ENCODE measurements around the gene PRSS16. TPM values are rescaled to one million over a fixed set of nuclear protein-coding genes. Genes with fewer than 3 reads are reported as not detected.
"Not testable (repeated sequence)": the region's sequence is repeated elsewhere in the genome, so short reads cannot be mapped to it uniquely, and the experiment has no call there.

Gene PRSS16
- total RNA-seq, result 1 to 10 TPM; 1.8 to 2.6 TPM

GRCh38 chr6:27247133-27247836 lies at the start of gene PRSS16:
Gene PRSS16, plus strand, starts transcription at chr6:27247701. Its CDS starts 37 bp downstream, at chr6:27247738.
- peaks cover 25% of the 10 kb centered on the region for H3K27me3 Mint-ChIP-seq
- no peaks in the 10 kb centered on the region for H3K9me3 Mint-ChIP-seq
- no peak within 1 kb of the TSS for H3K4me3 Mint-ChIP-seq
- no peak within 1 kb of the TSS for H3K27ac Mint-ChIP-seq
- H3K36me3 Mint-ChIP-seq (ENCODE audit: low read depth), result no peaks in the 10 kb centered on the region
- no peaks in the 10 kb centered on the region for H3K4me1 Mint-ChIP-seq
- no peak for ATAC-seq (replicated peaks)

- ATAC-seq (replicated peaks), result peak; percentile 46
- Mint-ChIP-seq H3K4me3 (peak overlapping the region; percentile 67), H3K27me3 (peaks cover 37% of the 10 kb centered on the region), H3K4me1 (peaks cover 5% of the 10 kb centered on the region), H3K36me3 (ENCODE audit: low read depth) (no peaks in the 10 kb centered on the region), H3K9me3 (no peaks in the 10 kb centered on the region), H3K27ac (no peak overlapping the region)
Observed at GRCh38 chr6:27205375-27206278, 41.9 kb upstream of the PRSS16 start.

GRCh38 chr6:27206806-27207205 lies 40.7 kb upstream of the PRSS16 start:
- H3K9me3 Mint-ChIP-seq, result no peaks in the 10 kb centered on the region
- peaks cover 40% of the 10 kb centered on the region for H3K27me3 Mint-ChIP-seq
- no peaks in the 10 kb centered on the region for H3K36me3 Mint-ChIP-seq (ENCODE audit: low read depth)
- H3K4me1 Mint-ChIP-seq, result peaks cover 5% of the 10 kb centered on the region
- ATAC-seq (replicated peaks), result peak; percentile 53
- no peak overlapping the region for H3K27ac Mint-ChIP-seq
- H3K4me3 Mint-ChIP-seq, result peak overlapping the region; percentile 67

- H3K27ac Mint-ChIP-seq, result no peak overlapping the region
- H3K27me3 Mint-ChIP-seq, result peaks cover 38% of the 10 kb centered on the region
- H3K36me3 Mint-ChIP-seq (ENCODE audit: low read depth), result no peaks in the 10 kb centered on the region
- no peak for ATAC-seq (replicated peaks)
- no peaks in the 10 kb centered on the region for H3K9me3 Mint-ChIP-seq
- H3K4me3 Mint-ChIP-seq, result no peak overlapping the region
- H3K4me1 Mint-ChIP-seq, result peaks cover 5% of the 10 kb centered on the region
Observed at GRCh38 chr6:27208042-27208441, 39.5 kb upstream of the PRSS16 start.

GRCh38 chr6:27209196-27209595 lies 38.3 kb upstream of the PRSS16 start:
- Mint-ChIP-seq H3K4me1 (peaks cover 5% of the 10 kb centered on the region), H3K36me3 (ENCODE audit: low read depth) (no peaks in the 10 kb centered on the region), H3K27ac (no peak overlapping the region), H3K4me3 (no peak overlapping the region), H3K9me3 (no peaks in the 10 kb centered on the region), H3K27me3 (peaks cover 34% of the 10 kb centered on the region)
- no peak for ATAC-seq (replicated peaks)

- Mint-ChIP-seq H3K9me3 (no peaks in the 10 kb centered on the region), H3K36me3 (ENCODE audit: low read depth) (no peaks in the 10 kb centered on the region), H3K4me1 (peaks cover 5% of the 10 kb centered on the region), H3K4me3 (no peak overlapping the region), H3K27ac (no peak overlapping the region), H3K27me3 (peaks cover 33% of the 10 kb centered on the region)
- no peak for ATAC-seq (replicated peaks)
Observed at GRCh38 chr6:27209659-27210269, 37.7 kb upstream of the PRSS16 start.

GRCh38 chr6:27213091-27213517 lies 34.4 kb upstream of the PRSS16 start:
- not testable (repeated sequence) for H3K4me3 Mint-ChIP-seq; H3K4me1 Mint-ChIP-seq; H3K9me3 Mint-ChIP-seq; H3K36me3 Mint-ChIP-seq (ENCODE audit: low read depth); ATAC-seq (replicated peaks); H3K27ac Mint-ChIP-seq
- peaks cover 21% of the 10 kb centered on the region for H3K27me3 Mint-ChIP-seq

- Mint-ChIP-seq H3K4me1 (no peaks in the 10 kb centered on the region), H3K36me3 (ENCODE audit: low read depth) (no peaks in the 10 kb centered on the region), H3K4me3 (no peak overlapping the region), H3K27ac (no peak overlapping the region), H3K27me3 (peaks cover 23% of the 10 kb centered on the region), H3K9me3 (peaks cover 4% of the 10 kb centered on the region)
- no peak for ATAC-seq (replicated peaks)
Observed at GRCh38 chr6:27213544-27214125, 33.9 kb upstream of the PRSS16 start.

- ATAC-seq (replicated peaks), result no peak
- H3K4me3 Mint-ChIP-seq, result peak overlapping the region; percentile 53
- H3K9me3 Mint-ChIP-seq, result peaks cover 4% of the 10 kb centered on the region
- no peak overlapping the region for H3K27ac Mint-ChIP-seq
- H3K4me1 Mint-ChIP-seq, result no peaks in the 10 kb centered on the region
- peaks cover 27% of the 10 kb centered on the region for H3K27me3 Mint-ChIP-seq
- H3K36me3 Mint-ChIP-seq (ENCODE audit: low read depth), result no peaks in the 10 kb centered on the region
Observed at GRCh38 chr6:27214126-27214601, 33.3 kb upstream of the PRSS16 start.

- H3K9me3 Mint-ChIP-seq, result peaks cover 4% of the 10 kb centered on the region
- H3K36me3 Mint-ChIP-seq (ENCODE audit: low read depth), result no peaks in the 10 kb centered on the region
- H3K4me1 Mint-ChIP-seq, result no peaks in the 10 kb centered on the region
- no peak overlapping the region for H3K4me3 Mint-ChIP-seq
- H3K27ac Mint-ChIP-seq, result no peak overlapping the region
- no peak for ATAC-seq (replicated peaks)
- H3K27me3 Mint-ChIP-seq, result peaks cover 31% of the 10 kb centered on the region
Observed at GRCh38 chr6:27216874-27217273, 30.6 kb upstream of the PRSS16 start.

- not testable (repeated sequence) for ATAC-seq (replicated peaks); H3K36me3 Mint-ChIP-seq (ENCODE audit: low read depth); H3K27ac Mint-ChIP-seq; H3K9me3 Mint-ChIP-seq; H3K4me1 Mint-ChIP-seq; H3K4me3 Mint-ChIP-seq
- H3K27me3 Mint-ChIP-seq, result peaks cover 51% of the 10 kb centered on the region
Observed at GRCh38 chr6:27222971-27223370, 24.5 kb upstream of the PRSS16 start.

GRCh38 chr6:27224729-27225128 lies 22.8 kb upstream of the PRSS16 start:
- no peak for ATAC-seq (replicated peaks)

GRCh38 chr6:27228963-27229477 lies 18.5 kb upstream of the PRSS16 start:
- no peaks in the 10 kb centered on the region for H3K36me3 Mint-ChIP-seq (ENCODE audit: low read depth)
- H3K27me3 Mint-ChIP-seq, result peaks cover 56% of the 10 kb centered on the region
- no peak overlapping the region for H3K4me3 Mint-ChIP-seq
- no peak for ATAC-seq (replicated peaks)
- no peak overlapping the region for H3K27ac Mint-ChIP-seq
- H3K9me3 Mint-ChIP-seq, result no peaks in the 10 kb centered on the region
- H3K4me1 Mint-ChIP-seq, result peaks cover 4% of the 10 kb centered on the region

More at GRCh38 chr6:27224729-27225128, 22.8 kb upstream of the PRSS16 start:
- Mint-ChIP-seq H3K27ac (no peak overlapping the region), H3K4me1 (no peaks in the 10 kb centered on the region), H3K36me3 (ENCODE audit: low read depth) (no peaks in the 10 kb centered on the region), H3K4me3 (no peak overlapping the region), H3K27me3 (peaks cover 44% of the 10 kb centered on the region), H3K9me3 (no peaks in the 10 kb centered on the region)

- H3K36me3 Mint-ChIP-seq (ENCODE audit: low read depth), result no peaks in the 10 kb centered on the region
Observed at GRCh38 chr6:27230758-27231111, 16.8 kb upstream of the PRSS16 start.

More at GRCh38 chr6:27230758-27231111, 16.8 kb upstream of the PRSS16 start:
- peaks cover 46% of the 10 kb centered on the region for H3K27me3 Mint-ChIP-seq
- ATAC-seq (replicated peaks), result no peak
- H3K4me1 Mint-ChIP-seq, result peaks cover 4% of the 10 kb centered on the region
- H3K4me3 Mint-ChIP-seq, result no peak overlapping the region
- H3K9me3 Mint-ChIP-seq, result no peaks in the 10 kb centered on the region
- H3K27ac Mint-ChIP-seq, result no peak overlapping the region
